ENCODE measurements around the gene FBXO2.

The FBXO2 gene

GRCh38 chr1:11653861-11654136, 430 bp downstream of the FBXO2 start:
- peaks cover 20 to 27% of the 10 kb centered on the region in 2 donors for H3K4me1 Mint-ChIP-seq (ENCODE audit: low read depth in 2 of 2)
- peak overlapping the region; percentile 71 to 75 for H3K4me3 Mint-ChIP-seq
- ATAC-seq (replicated peaks) (no peak), DNase-seq (no peak)
- H3K9me3 Mint-ChIP-seq, result no peaks in the 10 kb centered on the region
- peaks cover 23% of the 10 kb centered on the region for H3K36me3 Mint-ChIP-seq (ENCODE audit: insufficient read depth)
- H3K27ac Mint-ChIP-seq, result no peak overlapping the region
- no peaks in the 10 kb centered on the region for H3K27me3 Mint-ChIP-seq

- Mint-ChIP-seq H3K36me3 (ENCODE audit: insufficient read depth) (peaks cover 23% of the 10 kb centered on the region), H3K27ac (no peak overlapping the region), H3K4me1 (ENCODE audit: low read depth in 2 of 2) (peaks cover 20 to 27% of the 10 kb centered on the region in 2 donors), H3K4me3 (peak overlapping the region; percentile 71 to 75), H3K27me3 (no peaks in the 10 kb centered on the region), H3K9me3 (no peaks in the 10 kb centered on the region)
- ATAC-seq (replicated peaks) (no peak), DNase-seq (no peak)
Measured at GRCh38 chr1:11653101-11653860, 948 bp downstream of the FBXO2 start.

GRCh38 chr1:11652203-11652780, 1.9 kb downstream of the FBXO2 start:
- Mint-ChIP-seq H3K36me3 (ENCODE audit: insufficient read depth) (peaks cover 17% of the 10 kb centered on the region), H3K4me3 (peak overlapping the region in 1 of 2 donors; percentile 84), H3K9me3 (no peaks in the 10 kb centered on the region), H3K4me1 (ENCODE audit: low read depth in 2 of 2) (peaks cover 20 to 22% of the 10 kb centered on the region in 2 donors), H3K27me3 (no peaks in the 10 kb centered on the region), H3K27ac (no peak overlapping the region)
- no peak for ATAC-seq (replicated peaks)
- no peak for DNase-seq

GRCh38 chr1:11651017-11651416, 3.2 kb downstream of the FBXO2 start:
- Mint-ChIP-seq H3K27me3 (no peaks in the 10 kb centered on the region), H3K4me1 (ENCODE audit: low read depth in 2 of 2) (peaks cover 20 to 22% of the 10 kb centered on the region in 2 donors), H3K27ac (peak overlapping the region; percentile 84 to 88), H3K9me3 (no peaks in the 10 kb centered on the region), H3K36me3 (ENCODE audit: insufficient read depth) (peaks cover 8% of the 10 kb centered on the region), H3K4me3 (peak overlapping the region; percentile 84 to 85)
- DNase-seq (no peak), ATAC-seq (replicated peaks) (no peak)

- Mint-ChIP-seq H3K4me3 (peak overlapping the region; percentile 84 to 85), H3K27ac (peak overlapping the region; percentile 84 to 88), H3K36me3 (ENCODE audit: insufficient read depth) (peaks cover 8% of the 10 kb centered on the region), H3K4me1 (ENCODE audit: low read depth in 2 of 2) (peaks cover 19% of the 10 kb centered on the region in 2 donors), H3K27me3 (no peaks in the 10 kb centered on the region), H3K9me3 (no peaks in the 10 kb centered on the region)
- peak; percentile 89 for ATAC-seq (replicated peaks)
- peak; percentile 83 to 85 (median 85) for DNase-seq
Measured at GRCh38 chr1:11650331-11650991, 3.8 kb downstream of the FBXO2 start.

GRCh38 chr1:11649624-11650330, 4.5 kb downstream of the FBXO2 start:
- H3K36me3 Mint-ChIP-seq (ENCODE audit: insufficient read depth), result peaks cover 8% of the 10 kb centered on the region
- no peak for DNase-seq
- no peaks in the 10 kb centered on the region for H3K9me3 Mint-ChIP-seq
- H3K4me3 Mint-ChIP-seq, result peak overlapping the region; percentile 84 to 85
- no peaks in the 10 kb centered on the region for H3K27me3 Mint-ChIP-seq
- no peak for ATAC-seq (replicated peaks)
- H3K27ac Mint-ChIP-seq, result peak overlapping the region; percentile 84 to 88
- peaks cover 15 to 19% of the 10 kb centered on the region in 2 donors for H3K4me1 Mint-ChIP-seq (ENCODE audit: low read depth in 2 of 2)

- Mint-ChIP-seq H3K27ac (no peak overlapping the region), H3K36me3 (ENCODE audit: insufficient read depth) (peaks cover 8% of the 10 kb centered on the region), H3K4me1 (ENCODE audit: low read depth in 2 of 2) (peaks cover 15 to 19% of the 10 kb centered on the region in 2 donors), H3K27me3 (no peaks in the 10 kb centered on the region), H3K9me3 (no peaks in the 10 kb centered on the region), H3K4me3 (peak overlapping the region; percentile 84 to 85)
- DNase-seq, result no peak
- ATAC-seq (replicated peaks), result no peak
Measured at GRCh38 chr1:11649237-11649623, 5.0 kb downstream of the FBXO2 start.

GRCh38 chr1:11648732-11649158, 5.5 kb downstream of the FBXO2 start:
- peaks cover 8% of the 10 kb centered on the region for H3K36me3 Mint-ChIP-seq (ENCODE audit: insufficient read depth)
- DNase-seq (peak in 2 of 3 experiments; percentile 32 to 35), ATAC-seq (replicated peaks) (peak; percentile 21)
- H3K27me3 Mint-ChIP-seq, result no peaks in the 10 kb centered on the region
- H3K4me3 Mint-ChIP-seq, result peak overlapping the region in 1 of 2 donors; percentile 38
- peaks cover 15 to 19% of the 10 kb centered on the region in 2 donors for H3K4me1 Mint-ChIP-seq (ENCODE audit: low read depth in 2 of 2)
- no peaks in the 10 kb centered on the region for H3K9me3 Mint-ChIP-seq
- no peak overlapping the region for H3K27ac Mint-ChIP-seq

GRCh38 chr1:11648039-11648438, 6.2 kb downstream of the FBXO2 start:
- no peak for ATAC-seq (replicated peaks)

GRCh38 chr1:11647333-11647732, 6.9 kb downstream of the FBXO2 start:
- no peak overlapping the region for H3K4me3 Mint-ChIP-seq
- H3K9me3 Mint-ChIP-seq, result no peaks in the 10 kb centered on the region
- DNase-seq (no peak), ATAC-seq (replicated peaks) (no peak)
- H3K27me3 Mint-ChIP-seq, result no peaks in the 10 kb centered on the region
- peaks cover 15 to 19% of the 10 kb centered on the region in 2 donors for H3K4me1 Mint-ChIP-seq (ENCODE audit: low read depth in 2 of 2)
- H3K36me3 Mint-ChIP-seq (ENCODE audit: insufficient read depth), result peaks cover 8% of the 10 kb centered on the region
- H3K27ac Mint-ChIP-seq, result no peak overlapping the region

More at GRCh38 chr1:11648039-11648438, 6.2 kb downstream of the FBXO2 start:
- no peak for DNase-seq
- peaks cover 15 to 19% of the 10 kb centered on the region in 2 donors for H3K4me1 Mint-ChIP-seq (ENCODE audit: low read depth in 2 of 2)
- peak overlapping the region in 1 of 2 donors; percentile 38 for H3K4me3 Mint-ChIP-seq
- no peaks in the 10 kb centered on the region for H3K27me3 Mint-ChIP-seq
- H3K27ac Mint-ChIP-seq, result no peak overlapping the region
- no peaks in the 10 kb centered on the region for H3K9me3 Mint-ChIP-seq
- peaks cover 8% of the 10 kb centered on the region for H3K36me3 Mint-ChIP-seq (ENCODE audit: insufficient read depth)

GRCh38 chr1:11646317-11646716, 7.9 kb downstream of the FBXO2 start:
- no peaks in the 10 kb centered on the region for H3K27me3 Mint-ChIP-seq
- no peak for ATAC-seq (replicated peaks)
- H3K4me3 Mint-ChIP-seq, result no peak overlapping the region
- no peaks in the 10 kb centered on the region for H3K9me3 Mint-ChIP-seq
- peaks cover 14 to 17% of the 10 kb centered on the region in 2 donors for H3K4me1 Mint-ChIP-seq (ENCODE audit: low read depth in 2 of 2)
- H3K36me3 Mint-ChIP-seq (ENCODE audit: insufficient read depth), result peaks cover 6% of the 10 kb centered on the region
- no peak for DNase-seq
- peak overlapping the region in 1 of 2 donors; percentile 75 for H3K27ac Mint-ChIP-seq

- H3K9me3 Mint-ChIP-seq, result no peaks in the 10 kb centered on the region
- H3K27ac Mint-ChIP-seq, result peak overlapping the region in 1 of 2 donors; percentile 75
- DNase-seq (peak; percentile 70 to 75 (median 72)), ATAC-seq (replicated peaks) (peak; percentile 36)
- no peaks in the 10 kb centered on the region for H3K27me3 Mint-ChIP-seq
- H3K36me3 Mint-ChIP-seq (ENCODE audit: insufficient read depth), result peaks cover 5% of the 10 kb centered on the region
- H3K4me3 Mint-ChIP-seq, result no peak overlapping the region
- peaks cover 9 to 11% of the 10 kb centered on the region in 2 donors for H3K4me1 Mint-ChIP-seq (ENCODE audit: low read depth in 2 of 2)
Measured at GRCh38 chr1:11645670-11646265, 8.5 kb downstream of the FBXO2 start.

GRCh38 chr1:11645270-11645669, 9.0 kb downstream of the FBXO2 start:
- Mint-ChIP-seq H3K27me3 (no peaks in the 10 kb centered on the region), H3K36me3 (ENCODE audit: insufficient read depth) (peaks cover 5% of the 10 kb centered on the region), H3K4me1 (ENCODE audit: low read depth in 2 of 2) (peaks cover 7 to 8% of the 10 kb centered on the region in 2 donors), H3K4me3 (no peak overlapping the region), H3K9me3 (no peaks in the 10 kb centered on the region), H3K27ac (no peak overlapping the region)
- no peak for DNase-seq
- no peak for ATAC-seq (replicated peaks)

All from effector memory CD8-positive, alpha-beta T cell (primary cell).